Mucosa of stomach (tissue), 1 donor: ENCODE results near the gene ZFP90.

Source experiments
- H3K27me3 ChIP-seq: one replicate; pipeline ENCODE4 v1.7.0; 2013; ENCODE audit warnings: mild to moderate bottlenecking, low read length; ENCODE audit not compliant: control insufficient read depth, insufficient read depth
- H3K36me3 ChIP-seq: one replicate; pipeline ENCODE4 v1.7.0; 2013; ENCODE audit warnings: low read length; ENCODE audit not compliant: control insufficient read depth, insufficient read depth
- H3K4me1 ChIP-seq: one replicate; pipeline ENCODE4 v1.7.0; 2013; ENCODE audit warnings: mild to moderate bottlenecking, low read length; ENCODE audit not compliant: control insufficient read depth, insufficient read depth
- H3K4me3 ChIP-seq: one replicate; pipeline ENCODE4 v1.7.0; 2013; ENCODE audit warnings: low read length
- H3K9ac ChIP-seq: one replicate; pipeline ENCODE4 v1.7.0; 2013; ENCODE audit warnings: mild to moderate bottlenecking, low read length, moderate library complexity
- H3K9me3 ChIP-seq: one replicate; pipeline ENCODE4 v1.7.0; 2013; ENCODE audit warnings: mild to moderate bottlenecking, low read length, moderate library complexity; ENCODE audit not compliant: control insufficient read depth
- donor health status: Pancreatic carcinoma.

ZFP90 gene

DNA sequence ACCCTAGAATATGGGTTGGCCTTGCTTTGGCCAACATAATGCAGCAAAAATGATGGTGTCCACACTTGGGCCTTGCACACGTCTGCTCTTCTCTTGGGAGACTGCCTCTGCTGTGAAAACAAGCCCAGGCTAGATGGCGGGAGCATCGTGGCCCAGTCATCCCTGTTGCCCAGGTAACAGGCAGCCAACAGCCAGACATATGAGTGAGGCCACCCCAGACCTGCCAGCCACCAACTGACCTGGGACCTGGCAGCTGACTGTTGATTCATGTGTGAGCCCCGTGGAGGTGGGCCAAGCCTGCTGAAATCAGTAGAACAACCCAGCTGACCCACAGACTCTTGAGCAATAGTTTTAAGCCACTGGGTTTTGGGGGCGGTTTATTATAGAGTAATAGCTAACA is 66.7 kb downstream of the ZFP90 start:
- no peaks in the 10 kb centered on the region for H3K4me1 ChIP-seq
- no peaks in the 10 kb centered on the region for H3K9me3 ChIP-seq
- H3K9ac ChIP-seq: no peak overlapping the region
- no peaks in the 10 kb centered on the region for H3K36me3 ChIP-seq
- no peak overlapping the region for H3K4me3 ChIP-seq
- no peaks in the 10 kb centered on the region for H3K27me3 ChIP-seq

DNA sequence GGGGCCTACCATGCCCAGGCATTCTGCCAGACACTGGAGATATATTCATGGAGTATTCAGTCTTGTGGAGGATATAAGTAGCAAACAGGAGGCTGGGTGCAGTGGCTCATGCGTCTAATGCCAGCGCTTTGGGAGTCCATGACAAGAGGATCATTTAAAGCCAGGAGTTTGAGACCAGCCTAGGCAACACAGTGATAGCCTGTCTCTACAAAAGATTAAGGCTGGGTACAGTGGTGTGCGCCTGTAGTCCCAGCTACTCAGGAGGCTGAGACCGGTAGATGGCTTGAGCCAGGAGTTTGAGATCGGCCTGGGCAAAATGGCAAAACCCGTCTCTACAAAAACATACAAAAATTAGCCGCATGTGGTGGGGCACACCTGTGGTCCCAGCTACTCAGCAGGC is 68.4 kb downstream of the ZFP90 start:
- H3K9me3 ChIP-seq: no peaks in the 10 kb centered on the region
- H3K9ac ChIP-seq: no peak overlapping the region
- no peak overlapping the region for H3K4me3 ChIP-seq
- H3K36me3 ChIP-seq: no peaks in the 10 kb centered on the region
- H3K4me1 ChIP-seq: no peaks in the 10 kb centered on the region
- no peaks in the 10 kb centered on the region for H3K27me3 ChIP-seq

DNA sequence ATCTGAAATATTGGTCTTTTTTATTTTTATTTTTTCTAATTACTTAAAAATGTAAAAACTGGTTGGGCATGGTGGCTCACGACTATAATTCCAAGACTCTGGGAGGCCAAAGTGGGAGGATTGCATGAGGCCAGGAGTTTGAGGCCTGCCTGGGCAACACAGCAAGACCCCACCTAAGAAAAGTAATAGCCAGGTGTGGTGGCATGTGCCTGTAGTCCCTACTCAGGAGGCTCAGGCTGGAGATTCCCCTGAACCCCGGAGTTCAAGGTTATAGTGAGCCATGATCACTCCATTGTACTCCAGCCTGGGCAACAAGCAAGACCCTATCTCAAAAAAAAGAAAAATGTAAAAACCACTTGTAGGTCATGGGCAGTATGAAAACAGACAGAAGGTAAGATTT is 69.2 kb downstream of the ZFP90 start:
- H3K4me1 ChIP-seq: no peaks in the 10 kb centered on the region

DNA sequence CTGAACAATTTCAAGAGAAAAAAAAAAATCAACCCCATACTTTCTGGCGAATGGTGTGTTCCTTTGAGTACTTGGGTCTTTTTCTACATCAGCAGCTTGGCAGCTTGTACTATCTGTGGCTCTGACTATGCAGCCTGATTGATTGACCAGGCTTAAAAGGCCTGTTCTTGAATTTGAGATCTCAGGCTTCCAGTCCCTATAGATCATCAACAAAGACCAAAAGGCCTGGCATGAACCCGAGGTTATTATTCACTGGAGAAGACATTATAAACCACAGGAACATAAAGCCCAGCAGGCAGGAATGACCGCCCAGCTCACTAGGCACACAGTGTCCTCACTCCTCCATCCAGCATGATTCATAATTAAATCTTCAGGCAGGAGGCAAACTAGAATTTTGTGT is 73.9 kb downstream of the ZFP90 start:
- Histone ChIP-seq H3K4me1 (no peaks in the 10 kb centered on the region), H3K36me3 (no peaks in the 10 kb centered on the region), H3K4me3 (no peak overlapping the region)

More for the DNA sequence above, 69.2 kb downstream of the ZFP90 start:
- H3K36me3 ChIP-seq: no peaks in the 10 kb centered on the region
- no peak overlapping the region for H3K9ac ChIP-seq
- H3K9me3 ChIP-seq: no peaks in the 10 kb centered on the region
- H3K27me3 ChIP-seq: no peaks in the 10 kb centered on the region
- no peak overlapping the region for H3K4me3 ChIP-seq

DNA sequence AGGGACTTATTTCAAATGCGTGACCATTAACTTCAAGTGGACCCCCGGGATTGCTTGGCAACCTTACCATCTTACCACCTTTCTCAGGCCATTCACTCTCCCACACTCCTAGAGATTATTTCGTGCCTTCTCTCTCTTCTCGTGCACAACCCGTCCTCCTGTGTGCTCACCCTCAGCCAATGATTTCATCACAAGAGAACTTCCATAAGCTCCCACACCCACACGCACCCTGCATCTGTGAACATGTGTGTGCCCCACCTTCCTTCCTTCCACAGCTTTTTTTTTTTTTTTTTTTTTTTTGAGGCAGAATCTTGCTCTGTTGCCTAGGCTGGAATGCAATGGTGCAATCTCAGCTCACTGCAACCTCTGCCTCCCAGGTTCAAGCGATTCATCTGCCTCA is 78.6 kb downstream of the ZFP90 start:
- H3K9ac ChIP-seq: no peak overlapping the region
- no peaks in the 10 kb centered on the region for H3K4me1 ChIP-seq
- no peaks in the 10 kb centered on the region for H3K36me3 ChIP-seq
- no peak overlapping the region for H3K4me3 ChIP-seq
- H3K9me3 ChIP-seq: no peaks in the 10 kb centered on the region
- H3K27me3 ChIP-seq: no peaks in the 10 kb centered on the region

More for the DNA sequence above, 73.9 kb downstream of the ZFP90 start:
- Histone ChIP-seq H3K27me3 (no peaks in the 10 kb centered on the region), H3K9me3 (no peaks in the 10 kb centered on the region), H3K9ac (no peak overlapping the region)
